ENCODE data around the gene OR4D6. TPM values are rescaled to one million over a fixed set of nuclear protein-coding genes. Genes with fewer than 3 reads are reported as not detected.

The OR4D6 gene
- total RNA-seq, 1 experiment from 2014 or later, result not detected

DNA sequence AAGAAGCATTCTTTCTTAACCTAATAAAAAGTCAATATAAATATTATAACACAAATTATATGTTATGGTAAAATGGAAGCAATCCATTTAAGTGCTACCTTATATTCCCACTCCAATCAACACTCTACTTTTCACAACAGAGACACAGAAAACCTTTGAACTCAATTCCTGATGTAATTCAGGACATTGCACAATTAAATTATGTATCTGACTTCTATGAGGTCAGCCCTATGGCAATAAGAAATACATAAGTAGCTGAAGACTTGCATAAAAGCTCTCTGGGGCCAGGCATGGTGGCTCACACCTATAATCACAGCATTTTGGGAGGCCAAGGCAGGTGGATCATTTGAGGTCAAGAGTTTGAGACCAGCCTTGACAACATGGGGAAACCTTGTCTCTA is 23.1 kb downstream of the OR4D6 start:
- H2AK5ac ChIP-seq (ENCODE audit: insufficient read length, low read length), result no peak overlapping the region
- H3K27me3 ChIP-seq (ENCODE audit: insufficient read depth, low read length), result no peaks in the 10 kb centered on the region

More for the DNA sequence above, 23.1 kb downstream of the OR4D6 start:
- H3K9me3 Mint-ChIP-seq, result no peaks in the 10 kb centered on the region
- Histone ChIP-seq H2BK5ac (ENCODE audit: insufficient read length, low read length) (no peak overlapping the region), H3K4me2 (ENCODE audit: insufficient read depth, insufficient read length, low read length) (no peak overlapping the region), H3K23ac (ENCODE audit: insufficient read length, low read depth, low read length) (no peak overlapping the region), H3K14ac (ENCODE audit: insufficient read depth, low read length) (no peak overlapping the region), H4K91ac (ENCODE audit: insufficient read length, low read depth, low read length) (no peak overlapping the region), H3K27ac (ENCODE audit: insufficient read length, low read depth, low read length) (no peak overlapping the region), H3K56ac (ENCODE audit: insufficient read length, low read depth, low read length) (no peak overlapping the region), H3K9me3 (ENCODE audit: control insufficient read depth, low read depth, low read length) (no peaks in the 10 kb centered on the region), H2BK12ac (ENCODE audit: insufficient read length, low read depth, low read length) (no peak overlapping the region), H3K23me2 (ENCODE audit: insufficient read length, low read depth, low read length, poor library complexity, severe bottlenecking) (no peaks in the 10 kb centered on the region), H4K5ac (ENCODE audit: insufficient read length, low read depth, low read length) (no peak overlapping the region), H4K20me1 (ENCODE audit: control insufficient read depth, insufficient read depth, insufficient read length) (no peaks in the 10 kb centered on the region), H3K4ac (ENCODE audit: low read depth, low read length) (no peak overlapping the region), H2BK15ac (ENCODE audit: low read depth, low read length) (no peak overlapping the region), H3K79me2 (ENCODE audit: insufficient read depth, low read length) (no peaks in the 10 kb centered on the region), H2AFZ (ENCODE audit: low read length) (no peak overlapping the region), H3K9ac (ENCODE audit: extremely low read depth, insufficient read length, low read length) (no peak overlapping the region), H2BK20ac (ENCODE audit: low read depth, low read length, poor library complexity, severe bottlenecking) (no peak overlapping the region), H3K4me1 (ENCODE audit: insufficient read depth, low read length) (no peaks in the 10 kb centered on the region), H4K8ac (replicated peaks; ENCODE audit: insufficient read length, low read depth, low read length) (no peak overlapping the region), H3T11ph (ENCODE audit: low read length) (no peak overlapping the region), H3K79me1 (ENCODE audit: insufficient read depth, low read depth, low read length, poor library complexity, severe bottlenecking) (no peaks in the 10 kb centered on the region), H3K18ac (ENCODE audit: insufficient read length, low read depth, low read length) (no peak overlapping the region), H2BK120ac (ENCODE audit: low read depth, low read length, poor library complexity, severe bottlenecking) (no peak overlapping the region)
- no peak for DNase-seq
- H3K4me3 Mint-ChIP-seq, result no peak overlapping the region
- H3K27me3 Mint-ChIP-seq (ENCODE audit: low read depth), result peaks cover 2% of the 10 kb centered on the region; the same call in 1 of the 2 replicates
- H3K27ac Mint-ChIP-seq, result no peak overlapping the region
- TF ChIP-seq, protein P1, sequence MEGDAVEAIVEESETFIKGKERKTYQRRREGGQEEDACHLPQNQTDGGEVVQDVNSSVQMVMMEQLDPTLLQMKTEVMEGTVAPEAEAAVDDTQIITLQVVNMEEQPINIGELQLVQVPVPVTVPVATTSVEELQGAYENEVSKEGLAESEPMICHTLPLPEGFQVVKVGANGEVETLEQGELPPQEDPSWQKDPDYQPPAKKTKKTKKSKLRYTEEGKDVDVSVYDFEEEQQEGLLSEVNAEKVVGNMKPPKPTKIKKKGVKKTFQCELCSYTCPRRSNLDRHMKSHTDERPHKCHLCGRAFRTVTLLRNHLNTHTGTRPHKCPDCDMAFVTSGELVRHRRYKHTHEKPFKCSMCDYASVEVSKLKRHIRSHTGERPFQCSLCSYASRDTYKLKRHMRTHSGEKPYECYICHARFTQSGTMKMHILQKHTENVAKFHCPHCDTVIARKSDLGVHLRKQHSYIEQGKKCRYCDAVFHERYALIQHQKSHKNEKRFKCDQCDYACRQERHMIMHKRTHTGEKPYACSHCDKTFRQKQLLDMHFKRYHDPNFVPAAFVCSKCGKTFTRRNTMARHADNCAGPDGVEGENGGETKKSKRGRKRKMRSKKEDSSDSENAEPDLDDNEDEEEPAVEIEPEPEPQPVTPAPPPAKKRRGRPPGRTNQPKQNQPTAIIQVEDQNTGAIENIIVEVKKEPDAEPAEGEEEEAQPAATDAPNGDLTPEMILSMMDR (conservative IDR thresholded peaks at IDR 0.05), result no peak
- H3K36me3 Mint-ChIP-seq (ENCODE audit: insufficient read depth in 1 of 3, low read depth in 3 of 3), result no peaks in the 10 kb centered on the region
- no peaks in the 10 kb centered on the region for H3K4me1 Mint-ChIP-seq
